Endothelial cell of umbilical vein (primary cell): ENCODE measurements around the gene FXR1. TPM values are rescaled to one million over a fixed set of nuclear protein-coding genes. Genes with fewer than 3 reads are reported as not detected.

Source experiments
- BruUV-seq: library from RNA; stranded (reverse); fragments of 400-500 nt; replicated peaks from 2 replicates; lab custom pipeline; 2021; lab: Mats Ljungman, UMichigan
- CTCF ChIA-PET: fragments of 300-600, 350-600 bp; sonication (Branson Sonifier 250); formaldehyde crosslinking; loops from one replicate; lab custom pipeline; 2021; ENCODE audit warnings: antibody characterized with exemption, inconsistent platforms; lab: Charles Lee
- POLR2A ChIA-PET: fragments of 300-600, 350-600 bp; sonication (Branson Sonifier 250); formaldehyde crosslinking; loops from one replicate; lab custom pipeline; 2021; ENCODE audit warnings: antibody characterized with exemption, inconsistent platforms; lab: Charles Lee
- DNase-seq: peaks from one replicate; pipeline ENCODE4 v3.0.0-alpha.2; 2011; ENCODE audit warnings: low read depth, low spot score
- FAIRE-seq: peaks from 2 replicates; lab custom pipeline; 2011; peaks lifted over from hg19 to GRCh38; lab: Jason Lieb, UNC
- H2AFZ ChIP-seq: 2 replicates; pipeline ENCODE4 v1.6.0; 2012; ENCODE audit warnings: low read depth, low read length, control low read depth, inconsistent platforms
- H3K27ac ChIP-seq: 2 replicates; pipeline ENCODE4 v1.5.1; 2011; ENCODE audit warnings: low read depth, mild to moderate bottlenecking, control low read depth, low read length, moderate library complexity; ENCODE audit not compliant: insufficient read depth
- H3K27me3 ChIP-seq, 2 experiments: 2 replicates each; pipeline versions ENCODE4 v1.6.0 to v1.6.1; 2011; ENCODE audit warnings: low read length in 2 of 2, mixed read lengths in 1 of 2; ENCODE audit not compliant: control insufficient read depth in 2 of 2, insufficient read depth in 2 of 2
- H3K36me3 ChIP-seq, 2 experiments: 2 replicates in 1 of 2; 3 replicates in 1 of 2; pipeline ENCODE4 v1.5.1; 2011; ENCODE audit warnings: low read length in 2 of 2, mild to moderate bottlenecking in 1 of 2, moderate library complexity in 1 of 2; ENCODE audit not compliant: control insufficient read depth in 2 of 2, insufficient read depth in 2 of 2; ENCODE audit errors: extremely low read depth in 1 of 2
- H3K4me1 ChIP-seq: 3 replicates; pipeline ENCODE4 v1.5.1; 2011; ENCODE audit warnings: mild to moderate bottlenecking, low read length; ENCODE audit not compliant: control insufficient read depth, insufficient read depth; ENCODE audit errors: extremely low read depth
- H3K4me2 ChIP-seq: 2 replicates; pipeline ENCODE4 v1.6.1; 2011; ENCODE audit warnings: low read length, control low read depth, mixed read lengths; ENCODE audit not compliant: insufficient read depth
- H3K4me3 ChIP-seq, 3 experiments: fragments of 200-600 bp in 1 of 3; sonication (generic), shearing (Covaris generic) in 1 of 3; replicated peaks in 1 of 3; 2 replicates each; pipeline ENCODE4 v1.5.1; 2011 to 2016; ENCODE audit warnings: control low read depth in 3 of 3, low read length in 3 of 3, mild to moderate bottlenecking in 2 of 3, inconsistent platforms in 1 of 3, low read depth in 1 of 3, moderate library complexity in 1 of 3; ENCODE audit not compliant: insufficient read depth in 1 of 3
- H3K79me2 ChIP-seq: 2 replicates; pipeline ENCODE4 v1.6.0; 2012; ENCODE audit warnings: low read length, inconsistent platforms; ENCODE audit not compliant: control insufficient read depth, insufficient read depth
- H3K9ac ChIP-seq: replicated peaks from 2 replicates; pipeline ENCODE3; 2011; ENCODE audit warnings: low read length, control low read depth; ENCODE audit not compliant: insufficient read depth; ENCODE audit errors: extremely low read depth
- H3K9me1 ChIP-seq: replicated peaks from 3 replicates; pipeline ENCODE4 v1.6.0; 2011; ENCODE audit warnings: mild to moderate bottlenecking, low read length; ENCODE audit not compliant: control insufficient read depth, insufficient read depth; ENCODE audit errors: extremely low read depth
- H3K9me3 ChIP-seq: replicated peaks from 2 replicates; pipeline ENCODE4 v1.5.1; 2012; ENCODE audit warnings: low read length, inconsistent platforms; ENCODE audit not compliant: control insufficient read depth, insufficient read depth
- H4K20me1 ChIP-seq: replicated peaks from 2 replicates; pipeline ENCODE3; 2011; ENCODE audit warnings: mild to moderate bottlenecking, low read length; ENCODE audit not compliant: control insufficient read depth, insufficient read depth; ENCODE audit errors: extremely low read depth
- CTCF ChIP-seq, 2 donors: IDR thresholded peaks; 1 replicate in 1 of 2; 2 replicates in 1 of 2; pipeline ENCODE4 v1.5.1; 2011; ENCODE audit warnings: low read length in 2 of 2, mild to moderate bottlenecking in 2 of 2, moderate library complexity in 2 of 2, control low read depth in 1 of 2, inconsistent platforms in 1 of 2, low read depth in 1 of 2; ENCODE audit not compliant: insufficient read depth in 1 of 2; ENCODE audit errors: extremely low read depth in 1 of 2
- EZH2 ChIP-seq: IDR thresholded peaks from 2 replicates; pipeline ENCODE4 v1.6.1; 2012; ENCODE audit warnings: borderline replicate concordance, low read depth, mild to moderate bottlenecking, moderate library complexity, low read length, inconsistent platforms; ENCODE audit not compliant: severe bottlenecking
- FOS ChIP-seq: IDR thresholded peaks from 2 replicates; pipeline ENCODE4 v1.6.1; 2011; ENCODE audit warnings: mild to moderate bottlenecking, low read length, moderate library complexity, borderline replicate concordance; ENCODE audit not compliant: insufficient read depth
- GATA2 ChIP-seq: IDR thresholded peaks from 2 replicates; pipeline ENCODE4 v1.7.0; 2011; ENCODE audit warnings: low read depth, mild to moderate bottlenecking, moderate library complexity, mixed read lengths, low read length; ENCODE audit not compliant: insufficient read length, insufficient read depth
- JUN ChIP-seq: IDR thresholded peaks from 2 replicates; pipeline ENCODE4 v1.6.1; 2011; ENCODE audit warnings: borderline replicate concordance, low read depth; ENCODE audit not compliant: insufficient read length, insufficient read depth
- MAX ChIP-seq: IDR thresholded peaks from 2 replicates; pipeline ENCODE4 v1.6.1; 2011; ENCODE audit not compliant: insufficient read depth, insufficient read length
- MYC ChIP-seq: IDR thresholded peaks from one replicate; pipeline ENCODE4 v1.6.1; 2011; ENCODE audit warnings: mild to moderate bottlenecking, low read depth, low read length
- POLR2A ChIP-seq: IDR thresholded peaks from 2 replicates; pipeline ENCODE4 v1.6.1; 2012; ENCODE audit warnings: low read depth, mild to moderate bottlenecking, control low read depth, low read length
- POLR2AphosphoS5 ChIP-seq: IDR thresholded peaks from 2 replicates; pipeline ENCODE4 v1.6.1; 2012; ENCODE audit warnings: low read depth, mild to moderate bottlenecking, control low read depth, low read length, moderate library complexity; ENCODE audit not compliant: insufficient read depth
- dilution Hi-C: fragments of 300-500 bp; cut with MboI; formaldehyde crosslinking; loops from one replicate; pipeline ENCODE4 v1.15.0; 2019; ENCODE audit warnings: low sequenced_read_pairs; ENCODE audit not compliant: extremely low pct_ligation_motif_present
- intact Hi-C: fragments of 100-400 bp; cut with micrococcal nuclease; formaldehyde crosslinking; loops from one replicate; pipeline ENCODE4 v1.10.0; 2022
- polyA plus RNA-seq, 4 experiments: library from polyadenylated mRNA; depleted of rRNA in 3 of 4; stranded (reverse) in 3 of 4; unstranded in 1 of 4; fragments of >200 nt; gene quantifications; 2 replicates each; pipeline versions ENCODE4 v1.2.1 to v1.2.3, GENCODE V29; 2011 to 2012; ENCODE audit warnings: missing spikeins in 1 of 4
- total RNA-seq: library from RNA; stranded (reverse); gene quantifications from 2 replicates; pipeline ENCODE4 v1.2.3, GENCODE V29; 2021

FXR1 gene
- total and polyA plus RNA-seq, 2 donors (not counting 3 experiments of a cell fraction or from before 2014, with no cell fraction given), result 87.3 to 186 TPM

DNA sequence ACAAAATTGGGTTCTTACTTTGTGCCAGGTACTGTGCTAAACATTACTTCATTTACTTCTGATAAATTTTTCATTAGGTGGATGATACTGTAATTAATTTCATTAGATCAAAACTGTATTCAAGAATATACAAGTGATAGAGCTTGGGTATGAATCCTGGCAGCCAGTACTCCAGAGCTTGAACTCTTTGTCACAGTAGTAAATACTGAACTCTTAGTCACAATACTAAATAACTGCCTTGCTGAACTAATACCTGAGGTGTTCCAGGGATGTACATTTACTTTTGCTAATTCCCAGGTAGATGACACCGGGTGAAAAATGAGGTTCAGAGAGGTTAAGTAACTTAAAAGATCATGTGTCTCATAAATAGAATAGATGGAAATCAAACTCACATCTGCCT lies 20.3 kb downstream of the FXR1 start:
- no peak overlapping the region for H3K4me2 ChIP-seq
- no peak for DNase-seq
- BruUV-seq, result no TSS peak
- POLR2A ChIA-PET, result no interaction called here
- H4K20me1 ChIP-seq, result peaks cover 4% of the 10 kb centered on the region
- H3K9ac ChIP-seq, result no peak overlapping the region
- no peak overlapping the region for H2AFZ ChIP-seq
- no peaks in the 10 kb centered on the region for H3K9me1 ChIP-seq
- intact Hi-C loops, result no loop called here
- no peak overlapping the region for H3K4me3 ChIP-seq
- H3K4me1 ChIP-seq, result no peaks in the 10 kb centered on the region
- no peak overlapping the region for H3K27ac ChIP-seq
- peaks cover 4 to 5% of the 10 kb centered on the region in 2 experiments for H3K36me3 ChIP-seq
- no peak for TF ChIP-seq GATA2
- TF ChIP-seq POLR2AphosphoS5, result no peak
- dilution Hi-C loops, result no loop called here
- peaks cover 99% of the 10 kb centered on the region for H3K79me2 ChIP-seq
- H3K27me3 ChIP-seq, result no peaks in the 10 kb centered on the region
- FAIRE-seq, result no peak
- CTCF ChIA-PET, result no interaction called here
- H3K9me3 ChIP-seq, result no peaks in the 10 kb centered on the region

- Histone ChIP-seq H3K9me1 (no peaks in the 10 kb centered on the region), H3K4me1 (no peaks in the 10 kb centered on the region), H3K9me3 (no peaks in the 10 kb centered on the region), H2AFZ (no peak overlapping the region), H4K20me1 (peaks cover 3% of the 10 kb centered on the region), H3K36me3 (peaks cover 4 to 5% of the 10 kb centered on the region in 2 experiments), H3K4me3 (no peak overlapping the region), H3K9ac (no peak overlapping the region), H3K79me2 (peaks cover 96% of the 10 kb centered on the region), H3K27ac (no peak overlapping the region), H3K27me3 (no peaks in the 10 kb centered on the region), H3K4me2 (no peak overlapping the region)
- FAIRE-seq, result no peak
- dilution Hi-C loops (no loop called here), intact Hi-C loops (no loop called here)
- no peak for DNase-seq
- TF ChIP-seq GATA2 (no peak), JUN (no peak), MYC (no peak), FOS (no peak), CTCF (IDR thresholded peaks at IDR 0.05; ENCODE audit: extremely low read depth in 1 of 2, insufficient read depth in 1 of 2, low read depth in 1 of 2, low read length in 2 of 2) (no peak), POLR2A (no peak), POLR2AphosphoS5 (no peak), EZH2 (no peak), MAX (no peak)
- POLR2A ChIA-PET, result no interaction called here
- BruUV-seq, result no TSS peak
- CTCF ChIA-PET, result interaction anchor here (0.9 to 1.6 kb wide), 6 partner anchors 8 to 1123 kb away, joined by 3 to 8 read pairs (median 4); partner anchors contain the start of gene FXR1
Observed at GRCh38 chr3:180934638-180935037, 22.2 kb downstream of the FXR1 start.
